ENCODE data around the gene POLR3E.
"Not testable (repeated sequence)": the region's sequence is repeated elsewhere in the genome, so short reads cannot be mapped to it uniquely, and the experiment has no call there.

Gene POLR3E

DNA sequence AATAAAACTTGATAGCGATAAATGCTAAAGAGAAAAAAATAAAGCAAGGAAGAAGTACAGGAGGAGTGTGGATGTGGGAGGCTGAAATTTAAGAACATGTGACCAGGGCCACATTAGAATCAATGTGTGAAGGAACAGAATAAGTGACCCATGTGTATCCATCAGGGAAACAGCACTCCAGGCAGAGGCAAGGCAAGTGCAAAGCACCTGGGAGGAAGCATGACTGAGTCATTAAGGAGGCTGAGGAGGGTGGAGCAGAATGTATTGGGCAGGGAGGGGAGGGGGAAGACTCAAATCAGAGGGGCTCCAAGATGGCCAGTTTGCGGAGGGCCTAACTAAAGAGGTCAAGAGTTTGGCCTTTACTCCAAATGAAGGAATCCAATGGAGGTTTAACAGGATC is 69.2 kb downstream of the POLR3E start:
- no peaks in the 10 kb centered on the region for H3K9me3 ChIP-seq (ENCODE audit: severe bottlenecking)
- H3K4me3 ChIP-seq (ENCODE audit: severe bottlenecking) = no peak overlapping the region
- TF ChIP-seq, protein P1, sequence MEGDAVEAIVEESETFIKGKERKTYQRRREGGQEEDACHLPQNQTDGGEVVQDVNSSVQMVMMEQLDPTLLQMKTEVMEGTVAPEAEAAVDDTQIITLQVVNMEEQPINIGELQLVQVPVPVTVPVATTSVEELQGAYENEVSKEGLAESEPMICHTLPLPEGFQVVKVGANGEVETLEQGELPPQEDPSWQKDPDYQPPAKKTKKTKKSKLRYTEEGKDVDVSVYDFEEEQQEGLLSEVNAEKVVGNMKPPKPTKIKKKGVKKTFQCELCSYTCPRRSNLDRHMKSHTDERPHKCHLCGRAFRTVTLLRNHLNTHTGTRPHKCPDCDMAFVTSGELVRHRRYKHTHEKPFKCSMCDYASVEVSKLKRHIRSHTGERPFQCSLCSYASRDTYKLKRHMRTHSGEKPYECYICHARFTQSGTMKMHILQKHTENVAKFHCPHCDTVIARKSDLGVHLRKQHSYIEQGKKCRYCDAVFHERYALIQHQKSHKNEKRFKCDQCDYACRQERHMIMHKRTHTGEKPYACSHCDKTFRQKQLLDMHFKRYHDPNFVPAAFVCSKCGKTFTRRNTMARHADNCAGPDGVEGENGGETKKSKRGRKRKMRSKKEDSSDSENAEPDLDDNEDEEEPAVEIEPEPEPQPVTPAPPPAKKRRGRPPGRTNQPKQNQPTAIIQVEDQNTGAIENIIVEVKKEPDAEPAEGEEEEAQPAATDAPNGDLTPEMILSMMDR (IDR thresholded peaks at IDR 0.05; ENCODE audit: poor library complexity, severe bottlenecking) = no peak
- peaks cover 80% of the 10 kb centered on the region for H3K36me3 ChIP-seq (ENCODE audit: low read depth)
- DNase-seq (ENCODE audit: low spot score) (no peak), ATAC-seq (ENCODE audit: low read depth) (no peak; the same call in 2 of the 3 replicates)
- H3K27me3 ChIP-seq (ENCODE audit: insufficient read depth, poor library complexity, severe bottlenecking) = no peaks in the 10 kb centered on the region
- no peak overlapping the region for H3K27ac ChIP-seq (ENCODE audit: poor library complexity, severe bottlenecking)
- H3K4me1 ChIP-seq (ENCODE audit: insufficient read depth, poor library complexity, severe bottlenecking) = peaks cover 35% of the 10 kb centered on the region

DNA sequence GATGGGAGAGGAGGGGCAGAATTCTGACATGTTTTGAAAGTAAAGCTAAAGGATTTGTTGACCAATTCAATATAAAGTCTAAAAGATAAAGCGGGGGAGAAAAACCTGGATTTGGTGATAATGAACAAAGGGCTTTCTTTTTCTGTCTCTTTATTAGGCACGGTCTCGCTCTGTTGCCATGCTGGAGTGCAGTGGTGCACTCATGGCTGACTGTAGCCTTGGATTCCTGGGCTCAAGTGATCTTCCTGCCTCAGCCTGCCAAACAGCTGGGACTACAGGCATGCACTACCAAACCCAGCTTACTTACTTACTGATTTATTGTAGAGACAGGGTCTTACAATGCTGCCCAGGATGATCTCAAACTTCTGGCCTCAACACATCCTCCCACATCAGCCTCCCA is 69.7 kb downstream of the POLR3E start:
- TF ChIP-seq, protein P1 (IDR thresholded peaks at IDR 0.05; ENCODE audit: poor library complexity, severe bottlenecking) = no peak
- DNase-seq (ENCODE audit: low spot score) (no peak), ATAC-seq (ENCODE audit: low read depth) (no peak)
- Histone ChIP-seq H3K27me3 (ENCODE audit: insufficient read depth, poor library complexity, severe bottlenecking) (no peaks in the 10 kb centered on the region), H3K9me3 (ENCODE audit: severe bottlenecking) (no peaks in the 10 kb centered on the region), H3K4me1 (ENCODE audit: insufficient read depth, poor library complexity, severe bottlenecking) (peaks cover 39% of the 10 kb centered on the region), H3K27ac (ENCODE audit: poor library complexity, severe bottlenecking) (no peak overlapping the region), H3K4me3 (ENCODE audit: severe bottlenecking) (no peak overlapping the region), H3K36me3 (ENCODE audit: low read depth) (peaks cover 82% of the 10 kb centered on the region)

DNA sequence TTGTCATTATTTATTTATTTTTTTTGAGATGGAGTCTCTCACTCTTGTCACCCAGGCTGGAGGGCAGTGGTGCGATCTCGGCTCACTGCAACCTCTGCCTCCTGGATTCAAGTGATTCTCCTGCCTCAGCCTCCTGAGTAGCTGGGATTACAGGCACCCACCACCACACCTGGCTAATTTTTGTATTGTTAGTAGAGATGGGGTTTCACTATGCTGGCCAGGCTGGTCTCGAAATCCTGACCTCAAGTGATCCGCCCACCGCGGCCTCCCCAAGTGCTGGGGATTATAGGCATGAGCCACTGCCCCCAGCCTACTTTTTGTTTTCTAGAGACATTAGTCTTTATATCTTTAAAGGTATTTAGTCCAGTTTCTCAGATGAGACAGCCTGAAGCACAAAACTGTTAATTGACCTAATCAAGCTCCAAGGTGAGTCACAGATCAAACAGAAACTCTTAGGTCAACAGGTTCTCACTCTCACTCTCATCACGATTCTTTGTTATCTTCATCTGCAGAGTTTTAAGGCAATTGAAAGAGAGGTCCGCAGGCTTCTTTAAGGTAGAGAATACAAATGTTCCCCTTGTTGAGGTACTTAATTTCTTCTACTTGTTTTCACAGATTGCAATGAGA is 71.1 kb downstream of the POLR3E start:
- peaks cover 49% of the 10 kb centered on the region for H3K4me1 ChIP-seq (ENCODE audit: insufficient read depth, poor library complexity, severe bottlenecking)

DNA sequence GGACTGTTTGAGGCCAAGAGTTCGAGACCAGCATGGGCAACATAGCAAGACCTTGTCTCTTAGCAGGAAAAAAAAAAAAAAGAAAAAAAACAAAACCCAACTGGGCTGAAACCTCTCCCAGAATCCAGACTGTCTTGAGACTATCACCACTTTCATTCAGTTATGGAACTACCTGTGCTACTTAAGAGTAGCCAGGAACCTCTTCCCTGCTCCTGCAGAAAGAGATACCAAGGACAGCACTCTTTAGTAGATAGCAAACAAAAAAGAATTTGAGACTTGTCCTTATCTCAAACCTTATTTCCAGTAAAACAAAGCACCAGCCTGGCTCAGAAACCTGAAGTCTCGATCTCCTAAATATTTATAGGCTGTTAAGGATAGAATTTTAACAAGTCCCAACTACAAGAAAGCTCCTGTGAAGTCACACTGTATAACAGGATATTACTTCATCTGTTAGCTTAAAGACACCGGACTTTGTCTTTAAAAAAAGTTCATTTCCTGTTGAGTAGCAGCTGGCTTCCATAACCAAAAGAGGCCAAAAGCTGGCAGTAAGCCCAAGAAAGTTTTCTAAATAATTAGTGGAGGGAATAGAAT is 72.1 kb downstream of the POLR3E start:
- Histone ChIP-seq H3K27ac (ENCODE audit: poor library complexity, severe bottlenecking) (peak overlapping the region; percentile 52), H3K4me3 (ENCODE audit: severe bottlenecking) (no peak overlapping the region), H3K4me1 (ENCODE audit: insufficient read depth, poor library complexity, severe bottlenecking) (peaks cover 49% of the 10 kb centered on the region), H3K27me3 (ENCODE audit: insufficient read depth, poor library complexity, severe bottlenecking) (no peaks in the 10 kb centered on the region), H3K36me3 (ENCODE audit: low read depth) (peaks cover 67% of the 10 kb centered on the region), H3K9me3 (ENCODE audit: severe bottlenecking) (no peaks in the 10 kb centered on the region)
- ATAC-seq (ENCODE audit: low read depth) (no peak), DNase-seq (ENCODE audit: low spot score) (no peak)
- TF ChIP-seq, protein P1 (IDR thresholded peaks at IDR 0.05; ENCODE audit: poor library complexity, severe bottlenecking) = no peak

More for the DNA sequence above, 71.1 kb downstream of the POLR3E start:
- H3K27ac ChIP-seq (ENCODE audit: poor library complexity, severe bottlenecking); DNase-seq (ENCODE audit: low spot score); H3K27me3 ChIP-seq (ENCODE audit: insufficient read depth, poor library complexity, severe bottlenecking); H3K9me3 ChIP-seq (ENCODE audit: severe bottlenecking); H3K4me3 ChIP-seq (ENCODE audit: severe bottlenecking); ATAC-seq (ENCODE audit: low read depth): not testable (repeated sequence)
- peaks cover 77% of the 10 kb centered on the region for H3K36me3 ChIP-seq (ENCODE audit: low read depth)

DNA sequence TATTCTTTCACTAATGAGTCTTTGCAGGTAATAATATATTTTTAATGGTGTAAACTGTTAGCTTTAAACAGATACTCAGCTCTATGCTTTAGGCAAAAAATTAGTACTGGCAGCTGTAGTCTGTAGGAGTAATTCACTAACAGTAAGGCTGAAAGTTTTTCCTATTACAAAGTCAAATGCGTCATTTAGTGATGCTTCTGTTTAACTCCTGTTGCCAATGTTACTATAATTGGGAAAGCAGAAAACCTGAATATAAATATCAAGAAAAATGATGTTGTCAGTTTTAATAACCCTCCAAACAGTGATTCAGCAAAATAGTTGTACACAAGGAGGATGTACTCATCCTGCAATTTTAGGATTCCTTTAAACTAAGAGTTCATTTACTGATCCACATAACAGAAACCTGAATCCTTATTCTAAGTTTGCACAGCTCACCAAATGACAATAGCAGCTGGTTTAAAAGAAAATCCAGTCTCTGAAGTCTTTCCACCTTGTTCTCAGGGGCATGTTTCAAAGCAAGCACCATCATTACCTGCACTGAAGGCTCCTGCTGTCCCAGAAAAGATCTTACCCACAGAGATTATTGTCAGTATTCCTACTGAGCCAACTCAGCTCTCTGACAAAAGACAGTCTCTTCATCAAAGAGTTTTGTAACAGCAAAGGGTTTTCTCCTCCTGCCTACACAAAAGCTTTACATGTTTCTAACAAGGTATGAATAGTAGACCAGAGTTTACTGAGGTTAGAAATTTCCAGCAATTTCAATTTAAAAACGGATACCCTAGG is 73.0 kb downstream of the POLR3E start:
- Histone ChIP-seq H3K27ac (ENCODE audit: poor library complexity, severe bottlenecking) (peak overlapping the region; percentile 52), H3K9me3 (ENCODE audit: severe bottlenecking) (no peaks in the 10 kb centered on the region), H3K4me1 (ENCODE audit: insufficient read depth, poor library complexity, severe bottlenecking) (peaks cover 49% of the 10 kb centered on the region), H3K4me3 (ENCODE audit: severe bottlenecking) (no peak overlapping the region), H3K27me3 (ENCODE audit: insufficient read depth, poor library complexity, severe bottlenecking) (no peaks in the 10 kb centered on the region), H3K36me3 (ENCODE audit: low read depth) (peaks cover 58% of the 10 kb centered on the region)
- TF ChIP-seq, protein P1 (IDR thresholded peaks at IDR 0.05; ENCODE audit: poor library complexity, severe bottlenecking) = no peak
- DNase-seq (ENCODE audit: low spot score) (no peak), ATAC-seq (ENCODE audit: low read depth) (no peak)

Measured in RWPE2 (cell line).